ENCODE results near the gene SLIT3.

GRCh38 chr5:168990679-168991078 is 310.3 kb downstream of the SLIT3 start:
- TF ChIP-seq CTCF (IDR thresholded peaks at IDR 0.05; ENCODE audit: low read depth, low read length) (no peak), EZH2phosphoT487 (IDR thresholded peaks at IDR 0.05; ENCODE audit: low read depth) (no peak)
